ENCODE data around the gene LARP7.

LARP7 gene

GRCh38 chr4:112636688-112637551, at the start of gene LARP7, which contains the start of gene ZGRF1:
Gene LARP7 (plus strand): TSS chr4:112637143. CDS start chr4:112644670, 7,527 bp downstream.
Gene ZGRF1 (minus strand): TSS chr4:112636909. CDS start chr4:112633176, 3,733 bp downstream.
- FAIRE-seq (no peak), DNase-seq (ENCODE audit: insufficient read length, low spot score) (peak; percentile 38)
- TF ChIP-seq, protein P1, sequence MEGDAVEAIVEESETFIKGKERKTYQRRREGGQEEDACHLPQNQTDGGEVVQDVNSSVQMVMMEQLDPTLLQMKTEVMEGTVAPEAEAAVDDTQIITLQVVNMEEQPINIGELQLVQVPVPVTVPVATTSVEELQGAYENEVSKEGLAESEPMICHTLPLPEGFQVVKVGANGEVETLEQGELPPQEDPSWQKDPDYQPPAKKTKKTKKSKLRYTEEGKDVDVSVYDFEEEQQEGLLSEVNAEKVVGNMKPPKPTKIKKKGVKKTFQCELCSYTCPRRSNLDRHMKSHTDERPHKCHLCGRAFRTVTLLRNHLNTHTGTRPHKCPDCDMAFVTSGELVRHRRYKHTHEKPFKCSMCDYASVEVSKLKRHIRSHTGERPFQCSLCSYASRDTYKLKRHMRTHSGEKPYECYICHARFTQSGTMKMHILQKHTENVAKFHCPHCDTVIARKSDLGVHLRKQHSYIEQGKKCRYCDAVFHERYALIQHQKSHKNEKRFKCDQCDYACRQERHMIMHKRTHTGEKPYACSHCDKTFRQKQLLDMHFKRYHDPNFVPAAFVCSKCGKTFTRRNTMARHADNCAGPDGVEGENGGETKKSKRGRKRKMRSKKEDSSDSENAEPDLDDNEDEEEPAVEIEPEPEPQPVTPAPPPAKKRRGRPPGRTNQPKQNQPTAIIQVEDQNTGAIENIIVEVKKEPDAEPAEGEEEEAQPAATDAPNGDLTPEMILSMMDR (IDR thresholded peaks at IDR 0.05; ENCODE audit: insufficient read depth, missing control alignments): peak; percentile 76

- no peak for DNase-seq (ENCODE audit: insufficient read length, low spot score)
- TF ChIP-seq, protein P1 (IDR thresholded peaks at IDR 0.05; ENCODE audit: insufficient read depth, missing control alignments): no peak
- no peak for FAIRE-seq
Observed at GRCh38 chr4:112589206-112589605, 47.7 kb upstream of the LARP7 start.

DNA sequence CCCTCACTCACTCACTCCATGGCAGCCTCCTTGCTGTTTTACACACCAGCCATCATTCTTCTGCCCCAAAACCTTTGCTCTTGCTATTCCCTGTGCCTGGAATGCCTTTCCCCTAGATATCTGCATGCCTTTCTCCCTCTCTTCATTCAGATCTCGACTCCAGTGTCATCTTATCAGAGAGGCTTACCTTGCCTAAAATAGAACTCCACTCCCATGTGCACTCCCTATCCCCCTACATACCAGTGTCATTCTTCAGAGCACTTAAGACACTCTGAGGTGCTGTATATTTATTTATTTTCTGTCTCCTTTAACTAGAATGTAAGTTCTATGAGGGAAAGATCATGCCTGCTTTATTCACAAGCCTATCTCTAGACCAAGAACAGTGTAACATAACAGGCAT, 45.4 kb upstream of the LARP7 start:
- no peak for FAIRE-seq
- TF ChIP-seq, protein P1 (IDR thresholded peaks at IDR 0.05; ENCODE audit: insufficient read depth, missing control alignments): no peak
- DNase-seq (ENCODE audit: insufficient read length, low spot score): no peak

- TF ChIP-seq, protein P1 (IDR thresholded peaks at IDR 0.05; ENCODE audit: insufficient read depth, missing control alignments): no peak
- FAIRE-seq: no peak
- no peak for DNase-seq (ENCODE audit: insufficient read length, low spot score)
Observed at GRCh38 chr4:112592717-112593116, 44.2 kb upstream of the LARP7 start.

DNA sequence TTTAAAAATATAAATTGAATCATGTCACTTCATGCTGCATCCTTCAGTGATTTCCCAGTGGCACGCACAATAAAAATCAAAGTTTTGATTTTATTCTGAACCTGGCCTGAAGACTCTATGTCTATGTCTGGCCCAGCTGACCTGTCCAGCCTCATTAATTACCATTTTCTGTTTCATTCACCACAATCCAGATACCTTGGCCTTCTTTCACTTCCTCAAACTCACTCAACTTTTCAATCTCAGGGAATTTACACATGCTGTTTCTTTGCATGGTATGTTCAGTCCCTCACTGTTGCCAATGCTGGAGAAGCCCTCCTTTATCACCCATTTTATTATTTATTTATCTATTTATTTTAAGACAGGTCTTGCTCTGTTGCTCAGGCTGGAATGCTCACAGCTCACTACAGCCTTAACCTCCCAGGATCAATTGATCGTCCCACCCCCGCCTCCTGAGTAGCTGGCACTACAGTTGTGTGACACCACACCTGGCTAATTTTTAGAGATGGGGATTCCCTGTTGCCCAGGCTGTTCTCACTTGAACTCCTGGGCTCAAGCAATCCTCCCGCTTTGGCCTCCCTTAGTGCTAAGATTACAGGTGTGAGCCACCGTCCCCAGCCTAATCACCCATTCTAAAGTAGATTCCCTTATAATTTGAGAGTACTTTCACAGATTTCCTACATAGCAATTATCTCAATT, 43.4 kb upstream of the LARP7 start:
- TF ChIP-seq, protein P1 (IDR thresholded peaks at IDR 0.05; ENCODE audit: insufficient read depth, missing control alignments): no peak
- FAIRE-seq: no peak
- no peak for DNase-seq (ENCODE audit: insufficient read length, low spot score)

DNA sequence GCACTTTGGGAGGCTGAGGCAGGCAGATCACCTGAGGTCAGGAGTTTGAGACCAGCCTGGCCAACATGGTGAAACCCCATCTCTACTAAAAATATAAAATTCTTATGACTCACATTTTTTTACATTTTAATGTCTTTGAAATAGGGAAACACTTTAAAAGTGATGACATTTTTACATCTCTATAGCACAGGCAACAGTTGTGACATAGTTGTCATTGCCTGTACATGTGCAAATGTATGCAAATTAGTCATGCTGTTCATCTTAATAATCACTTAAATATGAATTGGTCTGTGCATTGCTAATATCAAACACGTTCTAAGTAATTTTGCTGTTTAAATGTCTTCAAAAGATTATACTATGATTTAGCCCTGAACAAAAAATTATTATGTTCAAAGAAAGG, 42.0 kb upstream of the LARP7 start:
- FAIRE-seq (no peak), DNase-seq (ENCODE audit: insufficient read length, low spot score) (no peak)
- TF ChIP-seq, protein P1 (IDR thresholded peaks at IDR 0.05; ENCODE audit: insufficient read depth, missing control alignments): no peak
